ENCODE results near the gene GALNT18.
A peak's percentile ranks its signal among the peaks of the same experiment; 100 is the strongest.

Gene GALNT18

DNA sequence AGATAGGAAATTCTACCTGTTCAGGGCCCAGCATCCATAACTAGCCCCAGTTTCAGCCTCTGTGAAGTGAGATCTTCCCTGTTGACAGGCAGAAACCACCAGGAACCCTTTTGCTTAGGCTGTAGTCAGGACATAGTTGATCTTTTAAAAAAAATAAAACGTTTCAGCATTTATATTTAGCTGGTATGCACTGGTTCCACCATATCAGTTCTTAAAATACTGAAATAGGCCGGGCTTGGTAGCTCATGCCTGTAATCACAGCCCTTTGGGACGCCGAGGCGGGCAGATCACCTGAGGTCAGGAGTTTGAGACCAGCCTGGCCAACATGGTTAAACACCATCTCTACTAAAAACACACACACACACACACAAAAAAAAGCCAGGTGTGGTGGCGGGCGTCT lies 35.3 kb downstream of the GALNT18 start:
- no peak for DNase-seq (ENCODE audit: low read depth)

DNA sequence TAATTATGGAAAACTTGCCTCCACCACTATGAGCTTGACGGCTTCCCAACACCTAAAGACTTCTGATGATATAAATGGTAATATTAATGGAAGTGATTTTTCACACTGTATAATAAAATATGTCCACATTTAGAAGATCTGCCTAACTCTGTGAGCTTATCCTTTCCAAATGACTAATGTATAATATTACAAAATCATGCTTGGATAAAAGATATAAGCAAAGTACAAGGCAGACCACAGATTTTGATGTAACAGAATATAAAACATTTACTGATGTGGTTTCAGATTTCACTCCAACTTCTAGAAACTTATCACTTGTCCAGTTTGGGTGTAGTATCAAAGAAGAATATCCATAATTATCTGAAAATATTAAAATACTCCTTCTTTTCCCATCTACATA lies 36.9 kb downstream of the GALNT18 start:
- DNase-seq (ENCODE audit: low read depth) = no peak

DNA sequence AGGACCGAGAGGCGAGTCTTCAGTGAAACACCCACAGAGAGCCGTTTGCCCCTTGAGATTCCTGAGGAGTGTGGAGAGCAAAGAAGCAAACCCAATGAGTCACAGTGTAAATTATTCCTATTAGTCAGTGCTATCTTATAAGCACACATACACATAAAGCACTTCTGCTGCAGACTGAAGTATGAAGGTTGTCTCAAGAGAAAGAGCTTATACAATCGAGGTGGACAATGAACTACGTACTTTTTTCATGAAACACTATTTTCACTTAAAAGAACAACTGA lies 37.3 kb downstream of the GALNT18 start:
- DNase-seq (ENCODE audit: low read depth) = peak; percentile 72

DNA sequence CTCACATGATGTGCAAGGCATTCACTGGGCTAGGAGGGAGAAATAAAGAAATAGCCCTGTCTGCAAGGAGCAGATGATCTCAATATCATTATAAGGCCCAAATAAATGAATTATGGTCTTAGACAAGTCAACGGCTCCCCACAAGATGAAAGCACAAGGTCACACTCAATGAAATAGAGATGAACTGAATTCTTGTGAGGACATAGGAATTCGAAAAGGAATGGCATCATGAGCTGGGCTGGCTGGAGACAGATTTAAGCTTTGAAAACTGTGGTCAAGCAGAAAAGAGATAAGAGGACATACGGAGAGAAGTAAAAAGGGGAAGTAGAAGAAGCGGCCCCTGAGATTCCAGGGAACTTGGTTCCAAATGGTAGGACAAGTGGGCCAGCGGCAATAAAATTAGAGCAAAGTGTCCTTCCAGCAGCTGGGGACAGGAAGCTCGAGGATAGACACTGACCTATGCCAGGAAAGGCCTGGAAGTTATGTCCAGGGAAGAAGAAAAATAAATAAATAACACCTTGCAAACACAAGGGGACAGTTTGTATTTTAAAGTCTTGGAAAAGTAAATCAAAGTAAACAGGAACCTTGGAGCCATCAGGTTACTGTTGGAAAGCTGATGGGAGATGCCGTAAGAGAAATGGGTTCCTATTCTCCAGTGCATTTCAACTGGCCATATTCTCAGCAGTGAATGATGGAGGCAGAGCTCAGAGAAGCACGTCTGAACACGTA lies 37.8 kb downstream of the GALNT18 start:
- DNase-seq (ENCODE audit: low read depth) = no peak

DNA sequence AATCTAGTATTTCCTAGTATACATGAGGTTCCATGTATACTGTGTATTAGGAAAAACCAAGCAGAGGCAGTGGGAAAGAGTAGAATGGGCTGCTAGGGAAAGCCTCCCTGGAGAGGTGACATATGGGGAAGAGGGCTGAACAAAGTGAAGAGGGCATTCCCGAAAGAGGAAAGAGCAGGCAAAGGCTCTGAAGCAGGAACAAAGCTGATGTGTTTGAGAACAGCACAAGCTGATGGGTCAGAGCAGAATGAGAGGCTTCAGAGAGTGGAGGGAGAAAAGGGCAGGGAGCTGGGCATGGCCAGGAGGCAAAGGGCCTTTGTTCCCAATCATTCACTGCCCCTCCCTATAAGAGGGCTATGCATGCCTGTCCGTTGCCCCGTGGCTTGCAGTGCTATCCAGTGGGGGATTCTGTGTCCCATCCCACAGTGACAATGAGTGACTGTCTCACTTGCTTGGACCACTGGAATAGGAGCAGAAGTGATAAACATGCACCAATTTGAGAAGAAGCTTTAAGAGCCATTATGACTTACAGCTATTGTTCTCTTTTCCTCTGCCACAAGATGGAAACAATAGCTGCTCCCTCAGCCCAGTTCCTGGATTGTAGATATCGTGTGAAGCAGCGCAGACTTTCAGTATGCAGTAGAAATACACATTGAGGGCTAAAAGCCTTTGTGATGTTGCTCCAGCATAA lies 39.6 kb downstream of the GALNT18 start:
- no peak for DNase-seq (ENCODE audit: low read depth)

DNA sequence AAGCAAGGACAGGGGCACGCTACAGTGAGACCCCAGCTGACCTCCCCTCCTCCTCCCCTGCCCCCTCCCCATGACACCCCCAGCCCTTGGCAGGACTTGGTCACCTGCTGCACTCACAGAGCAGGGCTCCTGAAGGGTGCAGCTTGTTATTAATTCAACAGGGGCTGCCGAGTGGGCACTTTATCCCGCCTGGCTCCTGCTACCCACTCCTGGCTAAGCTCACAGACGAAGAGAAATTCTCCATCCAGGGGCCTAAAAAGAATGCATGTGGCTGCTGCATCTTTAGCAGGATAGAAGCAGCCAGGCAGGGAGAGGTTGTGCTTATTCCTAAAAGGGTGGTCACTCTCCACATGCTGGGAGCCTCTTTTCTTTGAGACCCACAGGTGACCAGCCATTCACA lies 40.3 kb downstream of the GALNT18 start:
- DNase-seq (ENCODE audit: low read depth) = no peak

DNA sequence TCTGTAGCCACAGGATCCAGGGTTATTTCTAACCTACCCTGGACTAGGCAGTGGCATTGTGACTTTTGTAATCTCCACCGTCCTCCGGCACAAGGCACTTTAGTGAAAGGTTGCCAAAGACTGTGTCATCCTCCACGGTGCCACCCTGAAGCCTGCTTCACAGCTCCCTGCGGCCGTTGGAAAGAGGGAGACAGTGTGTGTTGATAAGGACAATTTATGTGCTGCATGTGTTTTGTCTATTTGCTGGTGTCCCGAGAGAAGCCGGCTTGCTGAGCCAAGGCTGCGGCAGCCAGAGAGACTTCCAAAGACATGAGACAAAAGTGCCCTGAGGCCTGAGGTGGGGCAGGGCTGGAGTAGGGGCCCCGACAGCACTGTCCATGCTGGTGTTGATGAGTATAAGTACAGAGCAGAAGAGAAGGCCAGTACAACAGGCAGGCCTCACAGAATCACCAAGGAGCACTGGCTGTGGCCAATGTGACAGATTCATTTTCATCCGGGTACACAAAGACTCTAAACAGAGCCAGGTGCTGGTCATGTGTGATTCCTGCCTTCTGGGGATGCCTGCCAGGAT lies 40.9 kb downstream of the GALNT18 start:
- DNase-seq (ENCODE audit: low read depth) = no peak

DNA sequence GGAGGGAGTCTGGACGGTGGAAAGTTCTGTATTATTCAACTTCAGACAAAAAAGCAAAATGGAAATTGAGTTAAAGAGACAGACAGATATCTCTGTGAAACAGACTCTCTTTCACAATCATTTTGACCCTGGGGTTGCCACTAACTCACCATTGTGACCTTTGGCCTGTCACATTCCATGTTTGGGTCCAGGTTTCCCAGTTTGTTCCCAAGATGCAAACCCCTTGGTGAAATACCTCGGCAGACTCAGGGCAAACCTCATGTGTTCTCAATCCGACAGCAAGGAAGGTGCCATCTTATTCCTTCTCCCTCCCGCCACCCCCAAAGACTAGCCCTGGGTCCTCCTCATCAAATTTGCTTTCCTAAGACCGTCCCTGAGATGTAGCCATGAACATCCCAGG lies 41.8 kb downstream of the GALNT18 start:
- DNase-seq (ENCODE audit: low read depth) = no peak

DNA sequence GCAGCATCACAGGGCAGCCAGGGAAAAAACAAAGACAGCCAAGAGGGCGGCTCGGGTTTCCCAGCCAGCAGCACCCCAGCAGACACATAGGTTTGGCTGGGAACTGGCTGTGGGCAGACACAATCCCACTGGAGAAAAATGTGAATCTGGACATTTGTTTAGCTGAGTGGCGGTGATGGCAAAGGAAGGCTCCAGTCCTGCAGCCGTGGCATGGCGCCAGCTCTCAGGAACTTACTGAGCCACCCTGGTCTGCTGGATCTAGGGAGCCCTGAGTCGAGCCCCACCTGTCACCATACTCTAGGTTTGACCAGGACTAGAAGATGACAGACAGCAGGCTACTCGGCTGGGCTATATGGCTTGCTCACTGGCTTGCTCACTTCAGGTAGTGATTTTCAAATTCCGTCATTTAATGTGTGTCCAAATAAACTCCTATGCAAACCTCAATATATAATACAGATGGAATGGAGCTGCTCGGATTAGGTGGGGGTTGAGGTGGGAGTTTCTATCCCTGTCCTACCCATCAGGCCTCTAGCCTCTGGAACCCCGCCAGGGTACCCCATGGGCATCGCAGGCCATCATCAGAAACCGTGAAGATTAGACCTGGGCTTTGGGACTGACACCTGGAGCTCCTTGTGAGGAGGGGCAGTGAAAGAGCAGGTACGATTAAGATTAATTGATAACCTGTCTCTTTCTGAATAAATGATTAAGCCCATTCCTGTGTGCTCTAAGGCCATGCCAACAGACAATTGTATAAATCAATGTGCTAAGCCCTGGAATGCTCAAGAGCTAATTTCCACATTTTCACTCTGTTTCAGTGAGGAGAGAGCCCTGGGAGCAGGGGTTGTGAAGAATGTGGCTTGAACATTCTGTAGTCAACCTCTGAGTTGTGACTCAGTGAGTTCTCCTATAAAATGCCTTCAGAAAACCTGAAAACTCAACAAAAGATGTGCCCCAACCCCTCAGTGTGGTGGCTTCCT lies 42.5 kb downstream of the GALNT18 start:
- DNase-seq (ENCODE audit: low read depth) = no peak

DNA sequence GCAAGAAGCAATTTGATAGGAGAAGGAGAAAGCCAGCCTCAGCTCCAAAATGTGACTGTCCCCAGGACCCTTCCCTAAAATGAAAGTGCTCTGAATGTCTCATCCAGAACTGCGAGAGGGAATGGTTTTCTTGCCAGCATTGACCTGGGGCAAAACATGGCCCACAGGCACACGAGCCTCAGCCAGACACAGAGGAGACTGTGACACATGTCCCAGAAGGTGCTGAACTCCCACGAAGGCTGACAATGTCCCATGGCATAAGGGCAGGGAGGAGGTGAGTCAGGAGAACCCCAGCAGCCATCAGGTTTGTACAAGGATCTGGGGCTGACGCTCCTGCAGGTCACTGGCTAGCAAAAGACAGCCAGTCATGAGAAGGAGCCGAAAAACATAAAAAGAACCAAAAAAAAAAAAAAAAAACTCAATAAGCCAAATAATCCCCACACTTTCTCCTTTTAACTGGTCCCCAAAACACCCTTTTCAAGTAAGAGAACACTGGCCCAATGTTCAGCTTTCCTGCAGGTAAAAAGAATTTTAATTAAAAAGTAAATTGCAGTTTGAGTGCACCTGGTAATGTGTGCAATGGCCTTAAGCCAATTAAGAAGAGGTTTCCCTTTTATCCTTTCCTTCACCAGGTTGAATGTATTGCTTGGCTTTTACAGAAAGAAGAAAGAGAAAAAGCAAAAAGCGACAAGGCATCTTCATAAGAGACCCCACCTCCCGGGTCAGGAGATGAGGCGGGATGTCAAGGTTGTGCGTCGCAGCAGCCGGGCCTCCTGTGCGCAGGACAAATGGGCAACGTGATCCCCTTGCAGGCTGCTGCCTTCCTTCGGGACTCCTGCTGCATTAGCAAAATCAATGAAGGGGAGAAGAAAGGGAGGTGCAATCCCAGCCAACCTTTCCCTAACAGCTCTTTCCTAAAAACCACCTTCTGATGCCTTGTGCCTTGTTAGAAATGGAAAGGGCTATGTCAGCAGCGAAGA lies 43.6 kb downstream of the GALNT18 start:
- no peak for DNase-seq (ENCODE audit: low read depth)

DNA sequence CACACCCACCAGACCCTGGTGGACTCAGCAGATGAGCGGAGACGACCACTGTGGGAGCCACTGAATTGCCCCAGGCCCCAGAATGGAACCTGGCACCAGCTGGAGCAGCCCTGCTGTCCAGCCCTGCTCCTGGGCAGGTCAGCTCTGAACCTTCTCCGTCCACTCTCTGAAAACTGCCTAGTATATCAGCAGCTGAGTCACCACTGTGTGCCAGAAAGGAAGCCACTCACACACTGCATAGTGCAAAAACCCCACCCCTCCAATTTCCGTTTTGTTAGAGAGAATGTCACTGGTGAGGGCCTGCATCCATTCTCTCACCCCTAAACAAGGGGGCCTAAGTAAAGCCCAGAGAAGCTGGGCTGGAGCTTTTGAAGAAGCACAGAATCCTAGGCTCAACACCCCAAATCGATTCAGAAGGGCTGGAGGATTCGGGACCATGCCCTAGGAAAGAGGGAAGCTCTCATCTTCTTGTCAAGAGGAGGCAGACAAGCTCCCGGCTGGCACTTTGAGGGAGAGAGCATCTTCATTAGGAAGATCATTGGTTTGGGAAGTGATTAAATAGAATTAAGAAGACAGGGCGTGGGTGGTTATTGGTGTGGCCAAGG lies 44.5 kb downstream of the GALNT18 start:
- DNase-seq (ENCODE audit: low read depth) = no peak

DNA sequence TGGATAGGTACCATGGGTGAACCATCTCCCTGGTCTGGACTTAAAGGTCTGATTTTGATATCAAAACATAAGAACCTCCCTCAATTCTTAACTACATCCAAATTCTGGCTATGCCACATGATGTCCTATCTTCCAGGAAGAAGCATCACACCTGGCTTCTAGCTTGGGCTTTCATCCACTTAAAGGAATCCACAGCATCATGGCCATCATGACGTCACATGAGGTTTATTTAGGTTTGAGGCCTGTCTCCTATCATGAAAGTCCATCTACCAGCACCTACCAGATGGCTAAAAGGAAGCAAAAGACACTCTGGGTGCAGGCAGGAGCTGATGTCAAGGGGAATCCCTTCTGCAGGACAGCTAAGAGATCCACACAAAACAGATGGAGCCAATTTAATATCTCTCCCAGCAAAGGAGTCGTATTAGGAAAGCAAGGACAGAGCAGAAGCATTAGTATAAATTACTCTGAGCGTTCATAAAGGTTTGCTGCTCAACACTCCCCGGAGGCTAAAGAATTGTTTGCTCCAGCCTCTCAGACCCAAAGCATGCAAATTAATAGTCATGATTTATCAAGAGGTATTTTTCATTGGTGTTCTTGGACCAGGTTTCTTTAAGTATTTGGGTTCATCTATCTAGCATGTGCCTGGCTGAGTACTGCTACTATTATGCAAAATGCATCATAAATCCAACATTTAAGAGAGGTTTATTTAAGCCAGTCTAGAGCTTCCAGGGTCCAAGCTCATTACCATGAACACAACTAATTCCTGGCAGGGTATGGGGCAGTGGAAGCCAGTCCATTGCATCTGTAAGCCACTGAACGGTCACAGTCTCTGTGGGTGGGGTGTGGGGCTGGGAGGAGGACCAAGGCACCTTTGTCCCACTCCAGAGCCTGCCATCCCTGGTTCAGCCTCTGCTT lies 47.2 kb downstream of the GALNT18 start:
- no peak for DNase-seq (ENCODE audit: low read depth)

DNA sequence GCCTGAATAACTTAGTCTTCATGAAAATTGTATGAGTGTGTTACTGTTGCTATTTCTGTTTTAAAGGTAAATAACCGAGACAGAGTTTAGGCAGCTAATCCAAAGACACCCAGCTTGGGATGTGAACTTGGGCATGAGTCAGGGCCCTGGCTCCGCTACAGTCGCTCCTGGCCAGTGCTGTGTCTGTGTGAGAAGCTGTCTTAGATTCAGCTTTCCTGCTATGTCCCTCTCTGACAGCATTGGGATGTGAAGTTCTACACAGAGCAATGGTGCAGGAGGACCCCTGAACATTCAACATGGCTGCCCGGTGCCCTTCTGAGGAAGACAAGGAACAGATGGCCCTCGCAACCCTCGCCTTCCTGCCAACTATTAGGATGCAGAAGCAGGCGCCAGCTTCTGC lies 49.4 kb downstream of the GALNT18 start:
- DNase-seq (ENCODE audit: low read depth) = no peak

DNA sequence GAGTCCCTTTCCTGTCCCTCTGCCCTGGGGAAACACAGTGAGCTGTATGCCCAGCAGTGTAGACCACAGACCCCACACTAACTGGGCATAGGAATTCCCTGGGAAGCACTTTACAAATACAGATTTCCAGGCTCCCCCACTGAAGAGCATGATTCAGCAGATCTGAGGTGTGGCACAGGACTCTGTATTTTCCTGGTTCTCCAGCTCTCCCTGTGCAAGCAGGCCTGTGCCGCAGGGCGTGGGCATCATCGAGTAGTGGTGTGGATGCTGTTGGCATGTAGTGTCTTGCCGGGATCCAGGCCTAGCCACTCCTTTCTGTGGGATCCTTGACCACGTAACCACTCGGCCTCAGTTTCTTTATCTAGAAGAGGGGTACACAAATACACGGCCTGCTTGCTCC lies 49.9 kb downstream of the GALNT18 start:
- DNase-seq (ENCODE audit: low read depth) = no peak

DNA sequence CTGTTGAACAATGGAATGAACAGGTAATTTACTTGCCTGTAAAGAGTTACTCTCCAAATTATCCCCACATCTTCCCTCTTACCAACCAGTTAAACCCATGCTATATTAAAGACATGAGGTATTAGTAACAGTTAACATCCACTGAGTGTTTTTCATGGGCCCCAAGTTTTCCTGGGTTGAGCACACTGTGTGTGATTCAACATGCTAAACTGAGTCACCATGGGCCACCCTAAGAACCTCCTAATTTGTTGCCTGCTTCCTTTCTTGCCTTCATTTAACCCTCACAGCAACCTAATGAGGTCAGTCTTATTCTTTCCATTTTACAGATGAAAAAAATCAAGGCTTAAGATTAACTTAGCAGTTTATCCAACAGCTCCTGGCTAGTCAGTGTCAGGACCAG lies 51.0 kb downstream of the GALNT18 start:
- DNase-seq (ENCODE audit: low read depth) = no peak

DNA sequence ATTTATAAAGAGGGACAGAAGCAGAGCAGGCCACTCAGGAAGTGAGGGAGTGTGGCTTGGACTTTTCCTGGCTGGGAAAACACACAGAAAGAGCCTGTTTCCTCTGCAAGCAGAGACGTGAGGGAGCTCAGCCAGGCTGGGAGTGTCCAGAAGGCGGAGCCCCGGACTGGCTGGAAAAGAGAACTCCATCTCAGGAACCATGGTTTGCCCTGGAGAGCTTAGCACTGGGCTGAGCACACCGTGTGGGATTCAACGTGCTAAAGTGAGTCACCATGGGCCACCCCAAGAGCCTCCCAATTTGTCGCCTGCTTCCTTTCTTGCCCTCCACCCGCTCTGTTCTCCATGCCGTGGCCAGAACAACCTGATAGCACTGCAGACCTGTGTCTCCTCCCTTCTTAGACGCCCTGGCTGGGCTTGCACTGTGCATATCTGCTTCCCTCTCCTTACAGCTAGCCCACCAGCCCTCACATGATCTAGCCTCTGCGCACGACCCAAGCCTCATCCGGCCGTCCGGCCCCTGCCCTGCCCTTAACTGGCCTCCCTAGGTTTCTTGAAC lies 51.8 kb downstream of the GALNT18 start:
- no peak for DNase-seq (ENCODE audit: low read depth)

DNA sequence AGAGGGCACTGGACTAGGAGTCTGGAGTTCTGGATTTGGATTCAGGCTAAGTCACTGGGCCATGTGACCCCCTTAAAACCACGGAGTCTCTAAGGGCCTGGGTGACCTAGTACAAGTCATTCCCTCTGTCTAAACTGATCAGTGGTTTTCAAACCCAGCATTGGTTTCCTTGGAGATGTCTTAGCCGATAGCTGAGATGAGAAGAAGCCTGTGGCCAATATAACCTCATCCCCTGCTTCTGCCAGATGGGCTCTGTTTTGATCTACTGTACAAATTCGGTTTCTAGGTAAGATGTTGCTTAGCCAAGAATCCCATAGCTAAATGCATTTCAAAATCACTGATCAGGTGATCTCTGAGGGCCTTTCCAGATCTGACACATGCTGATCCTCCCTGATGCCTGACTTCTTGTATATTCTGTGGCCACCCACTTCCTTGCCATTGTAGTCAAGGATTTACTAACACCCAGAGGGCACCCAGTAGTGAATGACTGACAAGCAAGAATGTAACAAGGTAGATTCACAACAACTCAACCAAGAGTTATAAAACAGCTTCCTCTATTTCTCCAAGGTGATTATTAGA lies 53.1 kb downstream of the GALNT18 start:
- DNase-seq (ENCODE audit: low read depth) = no peak

DNA sequence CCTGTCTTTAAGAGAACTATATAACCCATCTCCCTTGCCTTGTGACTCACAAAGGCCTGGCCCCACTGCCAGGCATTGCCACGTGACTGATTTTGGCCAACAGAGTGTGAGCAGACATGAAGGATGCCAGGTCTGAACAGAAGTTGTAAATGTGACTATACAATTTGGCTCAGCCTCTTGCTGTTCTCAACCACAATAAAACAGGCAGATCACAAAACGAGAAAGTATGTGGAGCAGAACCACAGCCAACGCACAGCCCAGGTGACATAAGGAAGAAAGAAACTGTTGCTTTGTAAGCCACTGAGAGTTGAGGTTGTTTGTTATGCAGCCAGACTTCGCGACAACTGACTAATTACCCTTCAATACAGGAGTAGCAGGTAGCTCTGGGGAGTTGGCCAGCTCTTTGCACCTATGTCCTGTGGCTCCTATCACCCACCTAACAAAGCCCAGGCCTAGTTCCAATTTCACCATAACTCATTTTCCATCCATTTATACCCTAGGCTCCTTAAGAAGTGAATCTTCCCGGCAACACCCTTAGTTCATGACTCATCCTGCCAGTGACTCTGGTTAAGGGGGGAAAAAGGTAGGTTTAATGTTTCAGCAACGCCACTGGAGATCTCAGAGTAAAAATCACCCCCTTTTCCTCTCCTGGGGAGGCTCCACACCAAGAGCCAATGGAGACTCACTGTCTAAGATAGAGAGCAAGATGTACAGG lies 53.7 kb downstream of the GALNT18 start:
- DNase-seq (ENCODE audit: low read depth) = no peak

DNA sequence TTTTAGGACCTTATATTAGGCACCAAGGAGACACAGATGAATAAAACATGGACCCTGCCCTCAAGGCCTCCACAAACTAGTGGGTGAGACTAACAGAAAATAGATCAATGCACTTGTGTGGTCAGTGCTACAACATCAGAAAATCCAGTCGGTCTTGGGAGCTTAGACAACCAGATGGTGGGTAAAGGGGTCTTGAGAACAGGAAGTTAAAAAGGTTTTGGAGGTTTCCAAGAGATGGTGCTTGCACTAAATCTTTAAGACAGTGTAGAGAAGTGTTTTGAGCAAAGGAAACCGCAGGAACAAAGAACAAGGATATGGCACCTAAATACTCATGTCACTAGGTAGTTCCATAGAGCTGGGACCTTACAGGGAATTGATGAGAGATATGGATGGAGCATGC lies 56.2 kb downstream of the GALNT18 start:
- DNase-seq (ENCODE audit: low read depth) = no peak

All from stromal cell of bone marrow (primary cell).